Esophagus squamous epithelium (tissue), 5 donors: ENCODE results near the gene HOXB4. TPM values are rescaled to one million over a fixed set of nuclear protein-coding genes. Genes with fewer than 3 reads are reported as not detected.
"Not testable (repeated sequence)": the region's sequence is repeated elsewhere in the genome, so short reads cannot be mapped to it uniquely, and the experiment has no call there.

Experiments
- DNase-seq: peaks from one replicate; lab custom pipeline; 2025; lab: John Stamatoyannopoulos, UW
- H3K27ac ChIP-seq, 4 donors: fragments of 200-600 bp; sonication (generic); one replicate each; pipeline ENCODE4 v1.5.1; 2016 to 2019; ENCODE audit warnings: mild to moderate bottlenecking in 1 of 4
- H3K27me3 ChIP-seq, 4 donors: fragments of 200-600 bp; sonication (generic); 1 replicate in 3 of 4; 2 replicates in 1 of 4; pipeline versions ENCODE4 v1.5.1 to v1.6.0; 2017 to 2021; ENCODE audit warnings: antibody characterized with exemption in 1 of 4
- H3K36me3 ChIP-seq, 3 donors: fragments of 200-600 bp; sonication (generic); one replicate each; pipeline ENCODE4 v1.5.1; 2016 to 2019
- H3K4me1 ChIP-seq, 3 donors: fragments of 200-600 bp; sonication (generic); one replicate each; pipeline ENCODE4 v1.5.1; 2017 to 2019
- H3K4me3 ChIP-seq, 4 donors: fragments of 200-600 bp; sonication (generic); 1 replicate in 3 of 4; 2 replicates in 1 of 4; pipeline ENCODE4 v1.5.1; 2016 to 2019; ENCODE audit warnings: mild to moderate bottlenecking in 2 of 4, moderate library complexity in 1 of 4
- H3K9me3 ChIP-seq, 3 donors: fragments of 200-600 bp; sonication (generic); one replicate each; pipeline ENCODE4 v1.5.1; 2016 to 2019
- CTCF ChIP-seq, 6 experiments: fragments of 450-650 bp in 4 of 6; fragments of 200-600 bp in 2 of 6; sonication (generic) in 2 of 6; IDR thresholded peaks; one replicate each; pipeline ENCODE4 v1.5.1; 2016 to 2019; ENCODE audit warnings: antibody characterized with exemption in 6 of 6, mild to moderate bottlenecking in 4 of 6, moderate library complexity in 4 of 6
- POLR2A ChIP-seq, 4 donors: fragments of 450-650 bp; IDR thresholded peaks; one replicate each; pipeline ENCODE4 v1.6.1; 2017; ENCODE audit warnings: antibody characterized with exemption in 4 of 4, mild to moderate bottlenecking in 4 of 4, moderate library complexity in 3 of 4
- WGBS, 2 donors: methylation state at CpG; one replicate each; pipeline ENCODE4 v1.1.5; 2018; 5-methylcytosine and 5-hydroxymethylcytosine counted together
- intact Hi-C: fragments of 100-400 bp; cut with DNase I; formaldehyde crosslinking; loops from one replicate; pipeline ENCODE4 v1.15.0; 2022
- total RNA-seq, 4 donors: library from RNA; depleted of rRNA; stranded (reverse); fragments of >200 nt; gene quantifications; one replicate each; pipeline ENCODE4 v1.1.0, GENCODE V29; 2016
- donor health status: DM: yes; HTN: yes; CAD: no.

HOXB4 gene
- total RNA-seq, 4 donors from 2014 or later = 0.27 to 2.9 (median 1.8) TPM

- Histone ChIP-seq H3K36me3 (no peaks in the 10 kb centered on the region), H3K27ac (peak overlapping the region; percentile 91 to 95 (median 93)), H3K27me3 (peaks cover 0 to 54% (median 0%) of the 10 kb centered on the region in 4 donors), H3K4me1 (peaks cover 7 to 59% (median 17%) of the 10 kb centered on the region in 3 donors), H3K4me3 (peak overlapping the region; percentile 53 to 80 (median 72)), H3K9me3 (no peaks in the 10 kb centered on the region)
- WGBS, 2 donors = 6 to 14% methylated on average over 17 to 30 of the region's 36 CpGs
- intact Hi-C loops = loop anchor here (5.0 kb wide), 1 partner anchor 36 kb away; the partner anchor contains the start of gene HOXB4
- no peak for DNase-seq
- TF ChIP-seq CTCF (IDR thresholded peaks at IDR 0.05) (no peak), POLR2A (IDR thresholded peaks at IDR 0.05) (no peak)
These were observed 36.5 kb downstream of the HOXB4 start for GRCh38 chr17:48541577-48542113.

DNA sequence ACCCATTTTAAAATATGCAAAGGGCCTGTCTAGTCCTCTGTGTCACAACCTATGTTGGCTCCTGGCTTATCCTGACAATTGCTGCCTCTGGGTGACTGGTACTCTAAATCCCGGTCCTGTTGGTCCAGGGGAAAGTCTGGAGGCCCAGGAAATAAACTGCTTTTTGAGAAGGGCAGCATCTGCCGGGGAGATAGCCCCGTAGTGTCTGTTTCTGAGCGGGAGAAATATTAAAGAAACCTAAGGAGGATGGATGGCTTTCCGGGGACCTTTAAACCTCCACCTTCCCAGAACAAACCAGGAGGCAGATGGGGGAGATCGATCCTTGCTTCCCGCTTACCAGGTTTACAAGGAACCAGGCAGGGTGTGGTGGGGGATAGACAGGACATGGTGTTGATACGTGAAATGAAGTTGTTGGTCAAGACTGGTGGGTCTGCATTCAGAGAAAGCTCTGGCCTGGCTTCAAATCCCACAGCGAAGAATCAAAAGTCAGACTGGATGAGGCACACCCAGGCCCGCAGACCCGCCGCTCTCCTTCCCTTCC, 37.0 kb downstream of the HOXB4 start:
- H3K4me3 ChIP-seq = peak overlapping the region; percentile 53 to 80 (median 72)

GRCh38 chr17:48540213-48540612, 37.9 kb downstream of the HOXB4 start:
- 80 to 90% methylated on average over 1 of the region's 1 CpG for WGBS, 2 donors
- intact Hi-C loops = loop anchor here (5.0 kb wide), 1 partner anchor 37 kb away; the partner anchor contains the start of gene HOXB4

More for the DNA sequence above, 37.0 kb downstream of the HOXB4 start:
- peaks cover 0 to 51% (median 0%) of the 10 kb centered on the region in 4 donors for H3K27me3 ChIP-seq
- peaks cover 7 to 54% (median 11%) of the 10 kb centered on the region in 3 donors for H3K4me1 ChIP-seq
- no peak for DNase-seq
- no peak for TF ChIP-seq POLR2A (IDR thresholded peaks at IDR 0.05)
- TF ChIP-seq CTCF (IDR thresholded peaks at IDR 0.05) = no peak
- no peaks in the 10 kb centered on the region for H3K9me3 ChIP-seq
- H3K27ac ChIP-seq = peak overlapping the region; percentile 91 to 95 (median 93)
- intact Hi-C loops = loop anchor here (5.0 kb wide), 1 partner anchor 36 kb away; the partner anchor contains the start of gene HOXB4
- WGBS, 2 donors = 17 to 27% methylated on average over 9 of the region's 12 CpGs
- no peaks in the 10 kb centered on the region for H3K36me3 ChIP-seq

GRCh38 chr17:48539177-48539576, 39.0 kb downstream of the HOXB4 start:
- TF ChIP-seq POLR2A (IDR thresholded peaks at IDR 0.05) = no peak
- no peak for TF ChIP-seq CTCF (IDR thresholded peaks at IDR 0.05)
- Histone ChIP-seq H3K36me3 (no peaks in the 10 kb centered on the region), H3K27ac (no peak overlapping the region), H3K4me3 (no peak overlapping the region), H3K9me3 (no peaks in the 10 kb centered on the region), H3K27me3 (peaks cover 0 to 36% (median 0%) of the 10 kb centered on the region in 4 donors), H3K4me1 (peaks cover 0 to 37% (median 0%) of the 10 kb centered on the region in 3 donors)
- intact Hi-C loops = no loop called here
- 63 to 68% methylated on average over 4 of the region's 4 CpGs for WGBS, 2 donors
- DNase-seq = no peak

More at GRCh38 chr17:48540213-48540612, 37.9 kb downstream of the HOXB4 start:
- peaks cover 0 to 47% (median 0%) of the 10 kb centered on the region in 4 donors for H3K27me3 ChIP-seq
- H3K27ac ChIP-seq = peak overlapping the region in 3 of 4 donors; percentile 92 to 95 (median 94)
- TF ChIP-seq POLR2A (IDR thresholded peaks at IDR 0.05) (no peak), CTCF (IDR thresholded peaks at IDR 0.05) (no peak)
- H3K36me3 ChIP-seq = no peaks in the 10 kb centered on the region
- H3K9me3 ChIP-seq = no peaks in the 10 kb centered on the region
- H3K4me1 ChIP-seq = peaks cover 2 to 45% (median 5%) of the 10 kb centered on the region in 3 donors
- no peak overlapping the region for H3K4me3 ChIP-seq
- no peak for DNase-seq

DNA sequence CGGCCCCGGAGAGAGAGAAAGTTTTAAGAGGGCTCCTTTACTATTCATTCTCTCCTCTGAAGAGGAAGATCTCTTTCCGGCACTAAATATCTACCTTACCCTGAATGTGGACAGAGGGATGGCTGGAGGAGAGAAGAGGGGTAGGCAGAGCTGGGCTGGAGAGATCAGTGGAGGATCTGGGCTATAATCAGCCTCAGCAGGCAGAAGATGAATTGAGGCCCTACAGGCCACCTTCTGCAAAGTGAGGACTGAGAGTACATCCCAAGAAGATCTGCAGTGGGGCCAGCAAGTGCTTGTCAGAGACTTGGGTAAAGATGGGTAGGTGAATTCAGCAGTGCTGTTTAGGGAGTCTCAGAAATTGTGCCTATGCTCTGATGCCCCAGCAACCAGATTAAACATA, 40.8 kb downstream of the HOXB4 start:
- H3K27me3 ChIP-seq = peaks cover 0 to 18% (median 0%) of the 10 kb centered on the region in 4 donors
- no peaks in the 10 kb centered on the region for H3K36me3 ChIP-seq
- TF ChIP-seq CTCF (IDR thresholded peaks at IDR 0.05) = no peak
- TF ChIP-seq POLR2A (IDR thresholded peaks at IDR 0.05) = no peak
- H3K4me3 ChIP-seq = no peak overlapping the region
- no peak overlapping the region for H3K27ac ChIP-seq
- no peaks in the 10 kb centered on the region for H3K9me3 ChIP-seq
- DNase-seq = no peak
- intact Hi-C loops = no loop called here
- peaks cover 0 to 25% (median 0%) of the 10 kb centered on the region in 3 donors for H3K4me1 ChIP-seq
- 100% methylated on average over 1 of the region's 3 CpGs; no CpG with 5 or more reads in 1 of the 2 donors for WGBS, 2 donors

GRCh38 chr17:48535793-48536559, 42.2 kb downstream of the HOXB4 start:
- H3K4me3 ChIP-seq, H3K9me3 ChIP-seq, H3K27me3 ChIP-seq, intact Hi-C loops, H3K36me3 ChIP-seq, DNase-seq, H3K27ac ChIP-seq: not testable (repeated sequence)
- peaks cover 0 to 12% (median 0%) of the 10 kb centered on the region in 3 donors for H3K4me1 ChIP-seq
- WGBS, 2 donors = 80 to 82% methylated on average over 9 of the region's 9 CpGs
